HG03135 (cell line): ENCODE data around the gene ZDHHC11.

Source experiments
- ATAC-seq: cut with Tn5 transposase; IDR thresholded peaks from one replicate; pipeline ENCODE4 v1.9.1; 2021; ENCODE audit warnings: mild to moderate bottlenecking, moderate library complexity; ENCODE audit not compliant: unreplicated experiment

ZDHHC11 gene, protein sequence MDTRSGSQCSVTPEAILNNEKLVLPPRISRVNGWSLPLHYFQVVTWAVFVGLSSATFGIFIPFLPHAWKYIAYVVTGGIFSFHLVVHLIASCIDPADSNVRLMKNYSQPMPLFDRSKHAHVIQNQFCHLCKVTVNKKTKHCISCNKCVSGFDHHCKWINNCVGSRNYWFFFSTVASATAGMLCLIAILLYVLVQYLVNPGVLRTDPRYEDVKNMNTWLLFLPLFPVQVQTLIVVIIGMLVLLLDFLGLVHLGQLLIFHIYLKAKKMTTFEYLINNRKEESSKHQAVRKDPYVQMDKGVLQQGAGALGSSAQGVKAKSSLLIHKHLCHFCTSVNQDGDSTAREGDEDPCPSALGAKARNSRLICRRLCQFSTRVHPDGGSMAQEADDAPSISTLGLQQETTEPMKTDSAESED

DNA sequence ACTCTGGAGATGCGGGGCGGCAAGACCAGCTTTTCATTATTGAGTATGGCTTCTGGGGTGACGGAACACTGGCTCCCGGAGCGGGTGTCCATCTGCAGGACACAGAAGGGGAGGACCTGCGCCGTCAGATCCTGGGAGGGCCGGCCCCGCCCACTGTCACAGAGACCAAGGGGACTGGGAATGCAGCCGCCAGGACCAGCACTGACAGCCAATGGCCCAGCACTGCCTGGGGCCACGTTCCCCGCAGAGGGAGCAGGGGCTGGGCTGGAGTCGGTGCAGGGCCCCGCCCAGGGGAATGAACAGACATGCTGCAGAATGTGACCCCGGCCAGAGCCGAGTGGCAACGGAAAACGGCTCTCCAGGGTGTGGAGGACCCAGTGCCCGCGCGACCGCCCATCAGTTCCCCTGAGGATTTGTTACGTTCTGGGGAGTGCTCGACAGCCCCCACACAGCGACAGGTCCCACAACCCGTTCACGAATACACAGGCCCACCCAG lies at the start of gene ZDHHC11:
TSS of gene ZDHHC11 (minus strand) at position 476 of the 496 bp plus-strand sequence. CDS start at position 92, 384 bp downstream.
- no peak for ATAC-seq

DNA sequence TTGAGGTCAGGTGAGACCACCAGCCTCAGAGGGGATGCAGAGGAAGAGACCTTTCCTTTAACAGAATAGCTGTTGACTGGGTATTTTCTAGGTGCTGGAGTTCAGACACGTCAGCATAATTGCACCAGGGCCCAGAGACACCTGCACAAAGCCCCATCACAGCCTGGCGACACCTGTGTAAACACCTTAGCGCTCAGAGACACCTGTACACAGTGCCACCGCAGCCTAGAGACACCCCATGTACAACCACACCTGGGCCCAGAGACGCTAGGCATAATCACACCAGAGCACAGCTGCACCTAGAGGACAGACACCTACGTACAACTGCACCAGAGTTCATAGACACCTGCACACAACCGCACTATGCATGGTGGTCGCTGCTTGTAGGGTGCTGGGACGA lies 42.9 kb upstream of the ZDHHC11 start:
- no peak for ATAC-seq

DNA sequence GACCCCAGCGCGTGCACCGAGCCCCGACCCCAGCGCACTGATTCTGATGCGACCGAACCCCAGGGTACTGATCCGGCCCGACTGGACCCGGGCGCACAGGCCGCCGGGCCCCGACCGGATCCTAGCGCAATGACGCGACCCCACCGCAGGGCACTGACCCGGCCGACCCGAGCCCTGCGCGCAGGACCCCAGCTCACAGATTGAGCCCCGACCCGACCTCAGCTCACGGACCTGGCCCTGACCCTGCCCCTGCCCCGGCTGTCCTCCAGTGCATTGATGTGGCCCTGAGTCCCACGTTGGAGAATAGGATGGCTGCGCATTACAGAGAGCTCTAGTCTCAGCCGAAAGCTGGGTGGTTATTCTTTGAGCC lies 42.3 kb upstream of the ZDHHC11 start:
- peak; percentile 24 for ATAC-seq

DNA sequence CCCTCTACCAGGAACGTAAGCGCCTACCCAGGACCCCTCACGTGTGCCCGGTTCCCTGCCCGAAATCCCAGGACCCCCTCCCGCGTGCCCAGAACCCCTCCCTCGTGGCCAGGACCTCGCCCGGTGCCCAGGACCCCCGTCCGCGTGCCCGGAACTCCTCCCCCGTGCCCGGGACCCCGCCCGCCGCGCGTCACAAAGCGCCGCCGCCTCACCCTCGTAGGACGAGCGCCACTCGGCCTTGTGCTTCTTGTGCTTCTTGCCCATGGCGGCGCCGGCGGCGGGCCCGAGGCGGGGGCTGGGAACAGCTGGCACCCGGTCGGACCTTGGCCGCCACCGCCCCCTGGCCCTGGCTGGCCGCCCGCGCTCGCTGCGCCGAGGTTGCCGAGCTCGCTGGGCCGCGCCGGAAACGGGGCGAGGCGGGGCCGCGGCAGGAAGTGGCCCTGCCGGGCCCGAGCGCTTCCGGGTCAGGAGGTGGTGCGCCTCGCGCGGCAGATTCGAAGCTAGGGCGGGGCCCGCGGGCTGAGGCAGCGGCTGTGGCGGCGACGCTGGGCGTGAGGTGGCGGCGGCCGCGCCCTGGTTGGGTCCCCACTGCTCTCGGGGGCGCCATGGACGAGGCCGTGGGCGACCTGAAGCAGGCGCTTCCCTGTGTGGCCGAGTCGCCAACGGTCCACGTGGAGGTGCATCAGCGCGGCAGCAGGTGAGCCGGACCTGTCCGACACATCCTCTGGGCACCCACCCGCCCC lies 41.8 kb upstream of the ZDHHC11 start, which contains the start of the genes BRD9 and TRIP13:
TSS of gene BRD9 (minus strand) at position 408 of the 743 bp plus-strand sequence. CDS start at position 264, 144 bp downstream.
TSS of gene TRIP13 (plus strand) at position 491 of the 743 bp plus-strand sequence. CDS start at position 606, 115 bp downstream.
- peak; percentile 95 for ATAC-seq

DNA sequence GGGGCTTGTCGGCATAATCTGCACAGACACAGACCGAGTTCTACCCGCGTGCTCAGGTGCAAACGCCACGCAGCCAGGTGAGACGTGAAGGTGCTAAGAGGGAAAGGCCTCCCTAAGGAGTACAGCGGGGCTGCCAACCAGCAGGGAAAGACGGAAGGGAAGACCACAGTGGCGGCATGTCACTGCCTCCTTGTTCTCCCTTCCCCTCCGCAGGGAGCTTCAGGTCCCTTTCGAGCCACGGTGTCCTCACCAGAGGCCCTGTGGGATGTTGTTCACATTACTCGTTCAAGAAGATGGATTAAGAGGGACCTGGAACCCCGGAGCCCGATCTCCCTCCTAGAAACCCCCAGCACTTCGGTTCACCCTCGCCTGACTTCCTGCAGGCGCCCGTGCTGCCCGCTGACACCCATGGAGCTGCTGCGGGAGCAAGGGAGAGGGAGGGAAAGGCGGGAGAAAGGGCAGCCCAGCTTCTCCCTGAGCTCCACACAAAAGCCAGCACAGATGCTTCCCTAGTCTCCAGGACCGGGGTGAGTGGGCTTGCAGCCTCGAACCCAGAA lies 41.1 kb upstream of the ZDHHC11 start:
- ATAC-seq = peak; percentile 6

DNA sequence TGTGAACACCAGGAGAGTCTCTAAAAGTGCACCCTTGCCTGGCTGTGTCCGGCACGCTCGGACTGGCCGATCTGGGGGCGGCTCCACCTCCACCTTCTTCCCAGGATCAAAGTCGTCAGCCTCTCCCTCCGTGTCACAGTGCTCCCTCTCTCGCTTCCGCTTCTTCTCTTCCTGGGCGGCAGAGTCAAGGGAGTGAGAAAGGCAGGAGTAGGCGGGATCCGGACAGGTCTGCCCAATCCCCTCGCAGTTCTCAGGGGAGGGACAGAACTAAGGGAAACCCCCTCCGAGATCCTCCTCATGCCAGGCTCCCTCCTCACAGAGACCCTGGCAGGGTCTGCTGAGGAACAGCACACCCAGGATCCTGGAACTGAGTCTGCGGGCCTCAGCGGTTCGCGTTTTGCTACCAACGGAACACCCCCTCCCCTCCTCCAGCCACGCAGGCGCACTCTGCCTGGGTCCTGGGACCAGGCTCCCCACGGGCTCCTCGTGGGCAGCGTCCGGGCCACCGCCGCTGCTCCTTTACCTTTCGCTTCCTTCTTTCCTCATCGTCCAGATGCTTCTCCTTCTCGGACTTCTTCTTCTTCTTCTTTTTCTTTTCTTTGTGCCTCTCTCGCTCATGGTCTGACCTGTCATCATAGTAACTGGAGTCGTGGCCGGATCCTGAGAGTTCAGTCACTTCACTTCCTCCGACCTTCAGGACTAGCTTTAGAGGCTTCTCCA lies 40.5 kb upstream of the ZDHHC11 start:
- no peak for ATAC-seq

DNA sequence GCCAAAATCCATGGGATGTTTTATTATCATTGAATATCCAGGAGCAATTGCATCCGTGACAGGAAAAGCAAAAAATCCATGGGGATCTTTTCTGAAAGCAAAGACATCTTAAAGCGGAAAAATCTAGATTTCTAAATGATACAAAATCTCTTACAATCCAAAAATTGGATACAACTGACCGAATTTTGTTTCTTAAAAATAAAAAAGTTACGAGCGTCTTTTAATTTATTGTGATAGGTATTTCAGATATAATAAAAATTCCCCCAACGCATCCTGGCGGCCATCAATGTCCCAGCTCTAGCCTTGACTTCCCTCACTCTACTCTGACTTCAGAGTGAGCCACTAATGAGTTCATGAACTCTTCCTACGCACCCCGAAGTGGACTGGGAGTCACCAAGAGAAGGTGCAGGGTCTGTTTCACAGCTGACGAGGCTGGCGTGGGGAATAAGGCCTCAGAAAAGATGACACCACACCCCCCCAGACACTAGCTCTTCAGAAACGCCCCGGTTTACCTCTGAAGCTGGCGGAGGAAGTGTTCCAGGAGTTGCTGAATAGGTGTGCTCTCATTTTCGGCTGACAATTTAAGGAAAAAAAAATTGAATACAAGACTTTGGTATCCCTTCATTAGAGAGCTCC lies 38.4 kb upstream of the ZDHHC11 start:
- no peak for ATAC-seq

DNA sequence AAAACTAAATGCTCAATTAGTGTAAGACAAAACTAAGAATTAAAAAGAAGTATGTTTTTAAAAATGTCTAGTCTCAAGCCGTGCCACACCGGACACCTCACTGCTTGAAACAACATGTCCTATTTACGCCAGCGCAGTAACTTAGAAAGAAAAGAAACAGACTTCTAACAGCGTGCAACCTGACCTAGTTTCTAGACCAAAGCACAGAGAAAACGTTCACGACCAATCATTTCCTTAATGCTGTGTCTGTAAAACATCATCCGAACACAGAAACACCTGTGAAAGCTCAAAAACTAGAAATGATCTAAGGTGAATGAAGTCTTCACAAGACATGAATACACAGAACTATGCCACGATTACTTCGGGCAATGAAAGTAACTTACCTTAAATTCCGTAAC lies 37.9 kb upstream of the ZDHHC11 start:
- no peak for ATAC-seq

DNA sequence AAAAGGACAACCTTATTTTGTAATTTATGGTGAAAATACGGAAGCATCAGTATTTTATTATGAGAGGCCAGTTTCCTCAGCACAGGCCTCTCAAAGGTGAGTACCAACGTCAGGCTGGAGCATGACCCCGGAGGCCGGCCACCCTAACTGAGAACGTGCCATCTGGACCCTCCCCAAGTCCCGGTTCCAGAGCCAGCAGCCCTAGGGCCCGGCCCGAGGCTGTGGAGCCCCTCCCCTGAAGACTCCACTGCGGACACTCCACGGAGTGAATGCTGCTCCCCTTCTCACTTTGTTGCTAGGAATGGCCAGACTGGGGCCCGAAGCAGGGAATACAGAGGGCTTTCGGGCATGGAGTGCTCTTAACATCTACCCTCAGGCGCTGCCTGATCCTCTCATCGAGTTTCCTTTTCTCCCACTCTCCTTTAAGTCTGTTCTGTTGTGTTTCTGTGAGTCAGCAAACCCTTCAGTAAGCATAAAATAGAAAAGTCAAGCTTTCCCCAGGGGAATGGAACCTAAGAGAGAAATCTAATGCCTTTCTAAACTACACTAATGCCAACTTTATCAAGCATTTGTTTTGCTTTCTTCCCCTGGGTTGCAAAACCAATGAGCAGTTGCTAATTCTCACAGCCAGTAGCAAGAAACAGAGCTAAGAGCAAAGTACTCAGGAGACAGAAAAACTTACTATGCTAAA lies 37.3 kb upstream of the ZDHHC11 start:
- ATAC-seq = no peak

DNA sequence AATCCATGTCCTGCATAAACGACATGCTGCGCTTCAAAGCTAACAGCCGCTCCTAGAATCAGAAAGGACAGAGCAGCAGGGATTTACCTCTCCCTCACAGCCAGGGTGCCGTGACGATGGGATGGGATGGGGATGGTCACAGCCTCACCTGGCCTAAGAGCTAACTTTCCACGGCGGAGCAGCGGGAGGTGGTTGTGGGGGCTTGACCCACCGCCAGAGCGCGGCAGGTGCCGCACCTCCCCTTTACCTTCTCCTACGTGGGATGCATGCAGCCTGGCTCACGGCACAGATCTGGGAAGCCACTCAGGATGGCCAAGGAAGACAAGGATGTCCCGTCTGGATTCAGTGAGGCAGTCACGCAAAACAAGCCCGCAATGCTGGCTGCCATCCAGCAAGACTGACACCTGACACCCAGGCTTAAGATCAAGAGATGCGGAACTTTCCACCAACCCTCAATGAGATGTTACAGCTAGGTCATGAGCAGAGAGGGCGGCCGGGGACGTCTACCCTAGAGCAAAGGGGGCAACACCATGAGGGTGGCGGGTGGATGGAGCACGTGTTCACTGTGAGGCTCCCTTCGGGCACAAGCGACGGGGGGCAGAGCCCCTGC lies 36.0 kb upstream of the ZDHHC11 start:
- ATAC-seq = no peak

DNA sequence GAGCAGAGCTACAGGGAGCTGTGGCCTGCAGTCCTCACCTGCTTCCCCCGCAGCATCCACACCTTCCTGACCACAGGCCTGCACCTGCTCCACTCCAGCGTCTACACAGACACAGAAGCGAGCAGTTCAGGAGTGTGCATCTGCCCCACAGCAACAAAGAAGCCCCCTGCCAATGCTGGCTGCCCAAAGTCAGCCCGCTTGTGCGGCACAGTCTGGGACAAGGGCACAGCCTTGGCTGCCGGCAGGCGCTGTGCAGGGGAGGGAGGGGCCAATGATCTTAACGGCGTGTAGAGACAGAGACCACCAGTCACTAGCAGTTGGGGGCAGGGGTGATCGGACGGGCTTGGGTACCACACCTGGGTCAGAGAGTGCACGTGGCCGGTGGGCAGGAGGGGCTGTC lies 35.2 kb upstream of the ZDHHC11 start:
- no peak for ATAC-seq

DNA sequence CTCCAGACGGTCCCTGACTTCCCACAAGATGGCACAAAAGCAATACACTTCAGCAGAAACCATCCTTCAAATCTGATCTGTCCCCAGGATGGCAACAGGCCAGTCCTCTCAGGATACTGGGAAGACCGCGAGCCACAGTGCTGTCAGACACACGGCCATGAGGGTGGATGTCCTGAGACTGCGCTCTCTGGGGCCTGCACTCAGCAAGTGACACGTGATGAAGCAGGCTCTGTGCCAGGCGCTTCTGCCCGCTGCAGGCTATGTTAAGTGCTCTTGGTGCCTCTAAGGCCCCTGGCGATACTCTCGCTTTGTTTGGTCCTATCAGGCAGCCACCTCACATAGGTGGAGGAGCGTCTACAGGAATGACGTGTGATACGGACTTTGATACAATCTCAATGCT lies 34.7 kb upstream of the ZDHHC11 start:
- ATAC-seq = no peak

DNA sequence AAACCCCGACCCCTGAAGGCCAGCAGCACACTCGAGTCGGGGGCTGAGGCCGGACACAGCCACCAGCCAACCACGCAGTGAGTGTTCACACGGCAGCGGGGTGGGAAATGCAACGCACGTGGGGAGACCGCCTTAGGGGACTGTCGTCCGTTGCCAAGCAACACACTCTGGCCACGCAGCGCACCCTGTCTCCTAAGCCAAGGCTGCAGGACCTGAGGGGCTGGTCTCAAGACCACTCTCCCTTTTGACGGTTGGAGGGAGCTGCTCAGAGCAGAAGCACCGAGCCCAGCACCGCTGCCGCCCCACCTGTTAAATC lies 34.3 kb upstream of the ZDHHC11 start:
- ATAC-seq = no peak

DNA sequence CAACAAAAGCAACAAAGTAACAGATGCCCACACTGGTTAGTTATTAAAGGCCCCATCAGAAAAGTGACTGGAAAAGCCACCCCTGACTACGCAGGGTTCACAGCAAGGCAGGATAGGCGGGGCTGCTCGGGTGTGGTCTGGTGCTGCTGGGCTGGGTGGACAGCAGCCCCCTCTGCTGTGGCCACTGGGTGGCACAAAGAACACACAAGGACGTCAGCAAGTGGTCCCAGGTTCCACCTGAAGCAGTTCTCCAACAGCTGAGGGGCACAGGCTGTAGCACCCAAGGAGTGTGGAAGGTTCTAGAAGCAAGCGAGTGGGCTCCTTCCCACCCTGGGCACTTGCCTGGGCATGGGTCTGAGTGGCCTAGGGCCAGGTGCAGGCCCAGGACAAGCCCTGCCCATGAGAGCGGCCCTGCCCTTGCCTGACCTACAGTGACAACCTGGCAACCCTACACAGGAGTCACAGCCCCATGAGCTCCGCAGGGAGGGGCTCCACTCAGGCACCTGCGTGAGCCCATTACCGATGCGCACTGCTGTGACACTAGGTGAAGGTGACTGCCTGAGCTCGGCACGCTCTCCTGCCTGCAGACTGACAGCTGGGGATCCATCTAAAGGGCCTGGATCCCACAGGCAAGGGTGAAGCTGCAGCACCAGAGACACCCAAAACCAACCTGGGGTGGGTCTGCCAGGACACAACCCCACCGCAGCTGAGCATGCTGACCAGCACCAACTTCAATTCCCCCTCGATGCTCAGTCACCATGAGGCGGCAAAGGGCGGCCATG lies 33.8 kb upstream of the ZDHHC11 start:
- no peak for ATAC-seq

DNA sequence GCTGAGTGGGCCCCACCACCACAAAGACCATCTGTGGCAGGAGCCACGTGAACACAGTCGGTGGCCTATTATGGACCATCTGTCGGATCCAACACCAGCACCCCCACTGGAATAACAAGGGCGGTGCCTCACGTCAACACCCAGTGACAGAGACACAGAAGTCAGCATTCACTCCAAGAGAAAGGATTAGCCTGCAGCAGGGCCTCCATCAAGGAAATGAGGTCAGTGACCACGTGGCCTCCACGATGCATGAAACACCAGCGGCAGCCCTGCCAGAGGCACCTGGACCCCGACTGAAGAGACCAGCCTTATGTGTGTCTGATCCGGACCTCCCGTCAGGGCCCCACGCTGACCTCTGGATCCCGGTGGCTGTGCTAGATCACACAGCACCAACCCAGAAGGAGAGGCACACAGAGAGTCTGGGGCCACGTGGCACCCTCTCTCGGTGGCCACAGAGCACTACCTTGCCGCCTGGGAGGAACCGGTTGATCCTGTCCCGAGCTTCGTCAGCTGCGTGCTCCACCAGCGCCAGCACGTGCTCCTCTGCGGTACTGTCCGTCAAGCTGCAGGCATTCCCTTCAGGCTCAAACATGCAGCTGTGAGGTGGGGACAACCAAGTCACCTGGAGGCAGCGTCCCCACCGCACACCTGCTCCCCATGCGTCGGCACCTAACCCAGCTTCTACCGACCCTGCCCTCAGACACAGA lies 32.8 kb upstream of the ZDHHC11 start:
- no peak for ATAC-seq

DNA sequence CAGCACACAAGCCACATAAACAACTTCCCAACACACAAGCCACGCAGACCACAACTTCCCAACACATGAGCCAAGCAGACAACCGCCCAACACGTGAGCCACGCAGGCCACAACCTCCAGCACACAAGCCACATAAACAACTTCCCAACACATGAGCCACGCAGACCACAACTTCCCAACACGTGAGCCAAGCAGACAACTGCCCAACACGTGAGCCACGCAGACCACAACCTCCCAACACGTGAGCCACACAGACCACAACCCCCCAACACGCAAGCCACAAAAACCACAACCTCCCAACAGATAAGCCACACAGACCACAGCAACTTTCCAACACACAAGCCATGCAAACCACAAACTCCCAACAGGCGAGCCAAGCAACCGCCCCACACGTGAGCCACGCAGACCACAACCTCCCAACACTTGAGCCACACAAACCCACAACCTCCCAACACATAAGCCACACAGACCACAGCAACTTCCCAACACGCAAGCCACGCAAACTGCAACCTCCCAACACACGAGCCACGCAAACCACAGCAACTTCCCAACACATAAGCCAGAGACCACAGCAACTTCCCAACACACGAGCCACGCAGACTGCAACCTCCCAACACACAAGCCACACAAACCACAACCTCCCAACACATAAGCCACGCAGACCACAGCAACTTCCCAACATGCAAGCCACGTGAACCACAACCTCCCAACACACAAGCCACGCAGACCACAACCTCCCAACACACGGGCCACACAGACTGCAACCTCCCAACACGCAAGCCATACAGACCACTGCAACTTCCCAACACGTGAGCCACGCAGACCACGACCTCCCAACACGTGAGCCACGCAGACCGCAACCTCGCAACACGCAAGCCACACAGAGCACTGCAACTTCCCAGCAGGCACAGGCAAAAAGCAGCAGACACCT lies 31.7 kb upstream of the ZDHHC11 start:
- no peak for ATAC-seq

DNA sequence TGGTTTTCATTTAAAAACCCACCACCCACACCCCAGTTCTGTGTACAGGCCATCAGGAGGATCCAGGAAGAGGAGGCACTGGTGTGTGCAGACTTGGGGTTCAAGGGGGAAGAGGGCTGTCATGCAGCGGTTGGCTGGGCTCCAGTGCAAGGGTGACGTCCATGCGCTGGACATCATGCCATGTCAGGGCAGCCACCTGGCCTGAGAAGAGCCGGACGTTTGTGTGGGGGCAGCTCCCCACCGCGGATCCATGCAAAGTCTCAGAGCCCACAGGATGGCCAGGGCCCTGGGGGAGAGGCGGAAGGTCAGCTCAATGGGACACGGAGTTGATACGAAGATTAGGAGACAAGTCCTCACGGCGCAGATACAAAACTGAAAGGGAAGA lies 30.8 kb upstream of the ZDHHC11 start:
- no peak for ATAC-seq
